ENCODE measurements around the gene PIEZO1. TPM values are rescaled to one million over a fixed set of nuclear protein-coding genes. Genes with fewer than 3 reads are reported as not detected.
A peak's percentile ranks its signal among the peaks of the same experiment; 100 is the strongest.

PIEZO1 gene
- total RNA-seq = 100 to 1,000 TPM in 4 of 5 experiments, 10 to 100 TPM in 1; 84.5 to 237 (median 124) TPM
- 10 to 100 TPM in 1 of 2 donors, 1 to 10 TPM in 1; 3.6 to 12.2 TPM for polyA plus RNA-seq
- total RNA-seq = 148 reads per million, percentile 90 among the genes with 10 or more reads in this experiment

- Mint-ChIP-seq H3K9me3 (no peaks in the 10 kb centered on the region), H3K27me3 (no peaks in the 10 kb centered on the region), H3K4me3 (peak within 1 kb of the TSS; percentile 66 to 87 (median 76)), H3K4me1 (peaks cover 35 to 45% (median 45%) of the 10 kb centered on the region in 7 donors), H3K27ac (peak within 1 kb of the TSS in 6 of 9 donors; percentile 45 to 92 (median 61)), H3K36me3 (peaks cover 0 to 3% (median 0%) of the 10 kb centered on the region in 5 donors)
- Histone ChIP-seq H3K36me3 (ENCODE audit: control insufficient read depth in 2 of 3, insufficient read depth in 3 of 3, low read length in 3 of 3) (no peaks in the 10 kb centered on the region), H3K4me1 (ENCODE audit: control insufficient read depth in 2 of 2, insufficient read depth in 2 of 2, low read length in 2 of 2) (peaks cover 48 to 49% of the 10 kb centered on the region in 2 donors), H3K27ac (ENCODE audit: low read depth, low read length) (peak within 1 kb of the TSS; percentile 72), H3K9me3 (ENCODE audit: control insufficient read depth in 2 of 3, low read length in 3 of 3) (no peaks in the 10 kb centered on the region), H3K4me3 (ENCODE audit: low read length) (peak within 1 kb of the TSS; percentile 54), H3K27me3 (ENCODE audit: control insufficient read depth in 2 of 2, insufficient read depth in 2 of 2, low read length in 2 of 2) (no peaks in the 10 kb centered on the region)
- ChIA-PET CTCF (interaction anchor here (0.6 to 1.8 kb wide), 4 partner anchors 42 to 48 kb away, joined by 3 to 5 read pairs (median 4); no protein-coding TSS in a partner anchor), POLR2A (interaction anchor here (0.8 to 7.5 kb wide), 5 partner anchors 9 to 73 kb away, joined by 3 to 71 read pairs (median 5); partner anchors contain the start of gene APRT)
- peak; percentile 76 to 93 (median 85) for DNase-seq
- peak; percentile 77 for ATAC-seq
- intact Hi-C loops (cut with micrococcal nuclease) = loop anchor here (1.0 to 10.0 kb wide), 14 partner anchors 8 to 431 kb away; partner anchors contain the start of genes TRAPPC2L (in 2 of the 2), APRT (in 1 of the 2), CDT1 (in 1 of the 2) and GALNS (in 1 of the 2)
Observed at GRCh38 chr16:88785106-88785924, at the start of gene PIEZO1. Gene PIEZO1 (minus strand): TSS chr16:88785220. CDS start chr16:88784964, 256 bp downstream.

GRCh38 chr16:88834670-88835069, 49.6 kb upstream of the PIEZO1 start:
- Histone ChIP-seq H3K4me1 (ENCODE audit: control insufficient read depth in 2 of 2, insufficient read depth in 2 of 2, low read length in 2 of 2) (no peaks in the 10 kb centered on the region), H3K36me3 (ENCODE audit: control insufficient read depth in 2 of 3, insufficient read depth in 3 of 3, low read length in 3 of 3) (peaks cover 0 to 28% (median 0%) of the 10 kb centered on the region in 3 experiments), H3K27me3 (ENCODE audit: control insufficient read depth in 2 of 2, insufficient read depth in 2 of 2, low read length in 2 of 2) (no peaks in the 10 kb centered on the region), H3K9me3 (ENCODE audit: control insufficient read depth in 2 of 3, low read length in 3 of 3) (no peaks in the 10 kb centered on the region), H3K4me3 (ENCODE audit: low read length) (no peak overlapping the region), H3K27ac (ENCODE audit: low read depth, low read length) (no peak overlapping the region)
- Mint-ChIP-seq H3K9me3 (no peaks in the 10 kb centered on the region), H3K4me3 (no peak overlapping the region), H3K27me3 (no peaks in the 10 kb centered on the region), H3K27ac (no peak overlapping the region), H3K4me1 (no peaks in the 10 kb centered on the region), H3K36me3 (peaks cover 0 to 5% (median 0%) of the 10 kb centered on the region in 5 donors)
- CTCF ChIA-PET = interaction anchor here (0.6 kb wide), 1 partner anchor 11 kb away, joined by 4 read pairs; no protein-coding TSS in a partner anchor
- POLR2A ChIA-PET = no interaction called here
- no peak for DNase-seq
- intact Hi-C loops (cut with micrococcal nuclease) = no loop called here
- no peak for ATAC-seq

GRCh38 chr16:88833086-88833485, 48.1 kb upstream of the PIEZO1 start:
- intact Hi-C loops (cut with micrococcal nuclease) = no loop called here
- Mint-ChIP-seq H3K27me3 (no peaks in the 10 kb centered on the region), H3K9me3 (no peaks in the 10 kb centered on the region), H3K4me3 (no peak overlapping the region), H3K27ac (no peak overlapping the region), H3K36me3 (peaks cover 0 to 5% (median 0%) of the 10 kb centered on the region in 5 donors), H3K4me1 (no peaks in the 10 kb centered on the region)
- ChIA-PET CTCF (interaction anchor here (0.7 kb wide), 1 partner anchor 153 kb away, joined by 3 read pairs; no protein-coding TSS in a partner anchor), POLR2A (no interaction called here)
- Histone ChIP-seq H3K4me1 (ENCODE audit: control insufficient read depth in 2 of 2, insufficient read depth in 2 of 2, low read length in 2 of 2) (no peaks in the 10 kb centered on the region), H3K27me3 (ENCODE audit: control insufficient read depth in 2 of 2, insufficient read depth in 2 of 2, low read length in 2 of 2) (no peaks in the 10 kb centered on the region), H3K4me3 (ENCODE audit: low read length) (no peak overlapping the region), H3K27ac (ENCODE audit: low read depth, low read length) (no peak overlapping the region), H3K36me3 (ENCODE audit: control insufficient read depth in 2 of 3, insufficient read depth in 3 of 3, low read length in 3 of 3) (peaks cover 0 to 31% (median 0%) of the 10 kb centered on the region in 3 experiments), H3K9me3 (ENCODE audit: control insufficient read depth in 2 of 3, low read length in 3 of 3) (no peaks in the 10 kb centered on the region)
- ATAC-seq (no peak), DNase-seq (no peak)

- ATAC-seq (no peak), DNase-seq (no peak)
- POLR2A ChIA-PET = no interaction called here
Observed at GRCh38 chr16:88831838-88832237, 46.8 kb upstream of the PIEZO1 start.

GRCh38 chr16:88830783-88831182, 45.8 kb upstream of the PIEZO1 start:
- H3K4me1 Mint-ChIP-seq = no peaks in the 10 kb centered on the region

More at GRCh38 chr16:88831838-88832237, 46.8 kb upstream of the PIEZO1 start:
- intact Hi-C loops (cut with micrococcal nuclease) = no loop called here
- Mint-ChIP-seq H3K27ac (no peak overlapping the region), H3K36me3 (peaks cover 0 to 5% (median 0%) of the 10 kb centered on the region in 5 donors), H3K27me3 (no peaks in the 10 kb centered on the region), H3K4me1 (no peaks in the 10 kb centered on the region), H3K9me3 (no peaks in the 10 kb centered on the region), H3K4me3 (no peak overlapping the region)
- Histone ChIP-seq H3K27ac (ENCODE audit: low read depth, low read length) (no peak overlapping the region), H3K27me3 (ENCODE audit: control insufficient read depth in 2 of 2, insufficient read depth in 2 of 2, low read length in 2 of 2) (no peaks in the 10 kb centered on the region), H3K4me1 (ENCODE audit: control insufficient read depth in 2 of 2, insufficient read depth in 2 of 2, low read length in 2 of 2) (no peaks in the 10 kb centered on the region), H3K36me3 (ENCODE audit: control insufficient read depth in 2 of 3, insufficient read depth in 3 of 3, low read length in 3 of 3) (peaks cover 0 to 37% (median 0%) of the 10 kb centered on the region in 3 experiments), H3K4me3 (ENCODE audit: low read length) (no peak overlapping the region), H3K9me3 (ENCODE audit: control insufficient read depth in 2 of 3, low read length in 3 of 3) (no peaks in the 10 kb centered on the region)
- CTCF ChIA-PET = no interaction called here

GRCh38 chr16:88830258-88830657, 45.2 kb upstream of the PIEZO1 start:
- Histone ChIP-seq H3K4me3 (ENCODE audit: low read length) (no peak overlapping the region), H3K27ac (ENCODE audit: low read depth, low read length) (no peak overlapping the region), H3K9me3 (ENCODE audit: control insufficient read depth in 2 of 3, low read length in 3 of 3) (no peaks in the 10 kb centered on the region), H3K4me1 (ENCODE audit: control insufficient read depth in 2 of 2, insufficient read depth in 2 of 2, low read length in 2 of 2) (no peaks in the 10 kb centered on the region), H3K36me3 (ENCODE audit: control insufficient read depth in 2 of 3, insufficient read depth in 3 of 3, low read length in 3 of 3) (peaks cover 0 to 35% (median 0%) of the 10 kb centered on the region in 3 experiments), H3K27me3 (ENCODE audit: control insufficient read depth in 2 of 2, insufficient read depth in 2 of 2, low read length in 2 of 2) (no peaks in the 10 kb centered on the region)
- POLR2A ChIA-PET = no interaction called here
- DNase-seq (no peak), ATAC-seq (no peak)
- Mint-ChIP-seq H3K27ac (no peak overlapping the region), H3K9me3 (no peaks in the 10 kb centered on the region), H3K36me3 (peaks cover 0 to 4% (median 0%) of the 10 kb centered on the region in 5 donors), H3K27me3 (no peaks in the 10 kb centered on the region), H3K4me1 (no peaks in the 10 kb centered on the region), H3K4me3 (no peak overlapping the region)
- CTCF ChIA-PET = no interaction called here
- intact Hi-C loops (cut with micrococcal nuclease) = no loop called here

More at GRCh38 chr16:88830783-88831182, 45.8 kb upstream of the PIEZO1 start:
- Histone ChIP-seq H3K9me3 (ENCODE audit: control insufficient read depth in 2 of 3, low read length in 3 of 3) (no peaks in the 10 kb centered on the region), H3K4me3 (ENCODE audit: low read length) (no peak overlapping the region), H3K4me1 (ENCODE audit: control insufficient read depth in 2 of 2, insufficient read depth in 2 of 2, low read length in 2 of 2) (no peaks in the 10 kb centered on the region), H3K36me3 (ENCODE audit: control insufficient read depth in 2 of 3, insufficient read depth in 3 of 3, low read length in 3 of 3) (peaks cover 0 to 35% (median 0%) of the 10 kb centered on the region in 3 experiments), H3K27ac (ENCODE audit: low read depth, low read length) (no peak overlapping the region), H3K27me3 (ENCODE audit: control insufficient read depth in 2 of 2, insufficient read depth in 2 of 2, low read length in 2 of 2) (no peaks in the 10 kb centered on the region)
- POLR2A ChIA-PET = no interaction called here
- no peak for DNase-seq
- CTCF ChIA-PET = no interaction called here
- Mint-ChIP-seq H3K27ac (no peak overlapping the region), H3K27me3 (no peaks in the 10 kb centered on the region), H3K4me3 (no peak overlapping the region), H3K36me3 (peaks cover 0 to 5% (median 0%) of the 10 kb centered on the region in 5 donors), H3K9me3 (no peaks in the 10 kb centered on the region)
- no peak for ATAC-seq
- intact Hi-C loops (cut with micrococcal nuclease) = no loop called here
